Adrenal gland (tissue), 12 donors: ENCODE results near the gene MESP2. TPM values are rescaled to one million over a fixed set of nuclear protein-coding genes. Genes with fewer than 3 reads are reported as not detected.

Source experiments
- DNase-seq, 7 donors: peaks; one replicate each; pipeline ENCODE4 v3.0.0-alpha.2; 2019 to 2020
- H3K27ac ChIP-seq, 5 donors: fragments of 200-600 bp; sonication (generic) in 4 of 5; 1 replicate in 3 of 5; 2 replicates in 2 of 5; pipeline versions ENCODE4 v1.5.1 to v1.8.0; 2016 to 2020; ENCODE audit warnings: mild to moderate bottlenecking in 1 of 5
- H3K27me3 ChIP-seq: fragments of 200-600 bp; 2 replicates; pipeline ENCODE4 v1.8.0; 2021
- H3K36me3 ChIP-seq, 2 donors: fragments of 200-600 bp; replicated peaks in 1 of 2; 1 replicate in 1 of 2; 2 replicates in 1 of 2; pipeline versions ENCODE4 v1.5.1 to v1.8.0; 2018 to 2022
- H3K4me1 ChIP-seq, 2 donors: fragments of 200-600 bp; replicated peaks in 1 of 2; 1 replicate in 1 of 2; 2 replicates in 1 of 2; pipeline versions ENCODE4 v1.5.1 to v1.8.0; 2018 to 2021
- H3K4me3 ChIP-seq, 4 donors: fragments of 200-600 bp; sonication (generic) in 3 of 4; one replicate each; pipeline ENCODE4 v1.5.1; 2016 to 2018
- H3K9me3 ChIP-seq, 3 donors: fragments of 200-600 bp; sonication (generic) in 1 of 3; replicated peaks in 1 of 3; 1 replicate in 2 of 3; 2 replicates in 1 of 3; pipeline versions ENCODE4 v1.5.1 to v1.8.0; 2016 to 2021
- POLR2A ChIP-seq, 2 donors: fragments of 450-650 bp; IDR thresholded peaks; one replicate each; pipeline ENCODE4 v1.6.1; 2017; ENCODE audit warnings: antibody characterized with exemption in 2 of 2, mild to moderate bottlenecking in 2 of 2, moderate library complexity in 1 of 2
- whole genome bisulfite sequencing, 4 donors: extraction: QIAGEN DNeasy Blood & Tissue Kit in 2 of 4; methylation state at CpG; one replicate each; pipeline versions ENCODE4 v1.1.5 to v1.1.7; 2013 to 2017; 5-methylcytosine and 5-hydroxymethylcytosine counted together
- intact Hi-C, 2 donors: fragments of 100-400 bp; cut with DNase I; formaldehyde crosslinking; loops; one replicate each; pipeline versions ENCODE4 v1.14.1 to v1.15.0; 2022 to 2023
- polyA plus RNA-seq, 3 donors: library from polyadenylated mRNA; stranded (reverse); fragments of 200-250 nt in 2 of 3; fragments of 350-450 nt in 1 of 3; fragmentation: Illumina TruSeq in 1 of 3; extraction: RNeasy Lipid Tissue Mini Kit (QIAGEN cat#74804) in 1 of 3; gene quantifications; one replicate each; pipeline ENCODE4 v1.2.3, GENCODE V29; 2013 to 2014
- total RNA-seq, 9 donors: library from RNA; depleted of rRNA in 4 of 9; stranded (reverse); fragments of >200 nt in 4 of 9; fragments of 120-200 nt in 1 of 9; fragmentation: NEBNext Ultra II Directional in 1 of 9; extraction: Animal tissue kit (Norgen Biotek cat#: 25700) in 1 of 9; gene quantifications; one replicate each; pipeline versions ENCODE4 v1.1.0 to v1.2.4, GENCODE V29; 2013 to 2023
- TF ChIP-seq, protein P1 (sequence below), 6 experiments: fragments of 450-650 bp in 4 of 6; fragments of 200-600 bp in 2 of 6; sonication (generic) in 1 of 6; IDR thresholded peaks; 1 replicate in 5 of 6; 2 replicates in 1 of 6; pipeline versions ENCODE4 v1.5.1 to v1.8.0; 2016 to 2021; ENCODE audit warnings: antibody characterized with exemption in 6 of 6, mild to moderate bottlenecking in 2 of 6, moderate library complexity in 1 of 6
- donor health status: healthy with polysubstance abuse.
- donor health status: Bipolar disorder and iron deficiency.
- donor health status: DM: yes; HTN: yes; CAD: no.
- donor health status: DM: no; HTN: no; CAD: no.
- donor health status: DM: no; HTN: no; CAD: no.
- donor health status: DM: yes; HTN: yes; CAD: no.

MESP2 gene
- total and polyA plus RNA-seq, 12 donors = 0.34 to 1.7 (median 0.55) TPM; not detected in 3

DNA sequence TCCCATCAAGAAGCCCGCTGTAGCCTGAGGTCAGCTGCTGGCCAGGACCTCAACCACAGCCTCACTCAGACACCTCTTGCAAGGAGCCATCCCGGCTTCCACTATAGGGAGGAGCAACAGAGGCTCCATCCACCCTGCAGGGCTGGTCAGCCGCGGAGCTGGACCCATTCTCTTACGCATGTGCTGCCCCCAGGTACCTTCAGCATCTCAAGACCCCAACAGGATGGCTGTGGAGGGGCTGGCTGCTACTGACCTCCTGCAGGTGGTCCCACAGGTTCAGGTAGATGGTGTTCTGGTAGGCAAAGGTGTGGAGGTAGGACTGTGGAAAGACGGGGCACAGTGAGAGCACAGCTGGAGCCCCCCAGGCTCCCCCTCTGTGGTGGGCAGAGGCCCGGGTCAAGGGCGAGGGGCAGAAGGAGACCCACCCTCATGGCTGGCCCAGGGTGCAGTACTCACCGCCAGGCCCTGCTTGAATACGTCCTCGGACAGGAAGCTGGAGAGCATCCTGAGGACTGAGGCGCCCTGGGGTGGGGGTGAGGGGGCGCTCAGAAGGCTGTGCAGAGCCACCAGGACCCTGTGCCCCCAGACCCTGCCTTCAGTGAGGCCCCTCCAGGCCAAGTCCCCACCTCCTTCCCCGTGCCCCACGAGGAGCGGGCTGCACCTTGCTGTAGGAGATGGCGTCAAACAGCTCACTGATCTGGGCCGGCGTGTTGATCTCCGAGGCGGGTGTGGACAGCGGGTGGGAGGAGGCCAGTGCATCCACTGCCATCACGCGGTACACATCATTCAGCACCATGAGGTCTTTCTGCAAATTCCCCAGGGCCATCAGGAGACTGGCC lies 27.1 kb downstream of the MESP2 start:
- Histone ChIP-seq H3K4me3 (no peak overlapping the region), H3K9me3 (no peaks in the 10 kb centered on the region), H3K27me3 (no peaks in the 10 kb centered on the region), H3K36me3 (no peaks in the 10 kb centered on the region), H3K4me1 (no peaks in the 10 kb centered on the region), H3K27ac (no peak overlapping the region)
- no peak for DNase-seq
- TF ChIP-seq, protein P1, sequence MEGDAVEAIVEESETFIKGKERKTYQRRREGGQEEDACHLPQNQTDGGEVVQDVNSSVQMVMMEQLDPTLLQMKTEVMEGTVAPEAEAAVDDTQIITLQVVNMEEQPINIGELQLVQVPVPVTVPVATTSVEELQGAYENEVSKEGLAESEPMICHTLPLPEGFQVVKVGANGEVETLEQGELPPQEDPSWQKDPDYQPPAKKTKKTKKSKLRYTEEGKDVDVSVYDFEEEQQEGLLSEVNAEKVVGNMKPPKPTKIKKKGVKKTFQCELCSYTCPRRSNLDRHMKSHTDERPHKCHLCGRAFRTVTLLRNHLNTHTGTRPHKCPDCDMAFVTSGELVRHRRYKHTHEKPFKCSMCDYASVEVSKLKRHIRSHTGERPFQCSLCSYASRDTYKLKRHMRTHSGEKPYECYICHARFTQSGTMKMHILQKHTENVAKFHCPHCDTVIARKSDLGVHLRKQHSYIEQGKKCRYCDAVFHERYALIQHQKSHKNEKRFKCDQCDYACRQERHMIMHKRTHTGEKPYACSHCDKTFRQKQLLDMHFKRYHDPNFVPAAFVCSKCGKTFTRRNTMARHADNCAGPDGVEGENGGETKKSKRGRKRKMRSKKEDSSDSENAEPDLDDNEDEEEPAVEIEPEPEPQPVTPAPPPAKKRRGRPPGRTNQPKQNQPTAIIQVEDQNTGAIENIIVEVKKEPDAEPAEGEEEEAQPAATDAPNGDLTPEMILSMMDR (IDR thresholded peaks at IDR 0.05) = no peak
- TF ChIP-seq POLR2A (IDR thresholded peaks at IDR 0.05) = no peak
- 86 to 96% (median 92%) methylated on average over 7 to 24 of the region's 24 CpGs for WGBS, 4 donors
- intact Hi-C loops = no loop called here

DNA sequence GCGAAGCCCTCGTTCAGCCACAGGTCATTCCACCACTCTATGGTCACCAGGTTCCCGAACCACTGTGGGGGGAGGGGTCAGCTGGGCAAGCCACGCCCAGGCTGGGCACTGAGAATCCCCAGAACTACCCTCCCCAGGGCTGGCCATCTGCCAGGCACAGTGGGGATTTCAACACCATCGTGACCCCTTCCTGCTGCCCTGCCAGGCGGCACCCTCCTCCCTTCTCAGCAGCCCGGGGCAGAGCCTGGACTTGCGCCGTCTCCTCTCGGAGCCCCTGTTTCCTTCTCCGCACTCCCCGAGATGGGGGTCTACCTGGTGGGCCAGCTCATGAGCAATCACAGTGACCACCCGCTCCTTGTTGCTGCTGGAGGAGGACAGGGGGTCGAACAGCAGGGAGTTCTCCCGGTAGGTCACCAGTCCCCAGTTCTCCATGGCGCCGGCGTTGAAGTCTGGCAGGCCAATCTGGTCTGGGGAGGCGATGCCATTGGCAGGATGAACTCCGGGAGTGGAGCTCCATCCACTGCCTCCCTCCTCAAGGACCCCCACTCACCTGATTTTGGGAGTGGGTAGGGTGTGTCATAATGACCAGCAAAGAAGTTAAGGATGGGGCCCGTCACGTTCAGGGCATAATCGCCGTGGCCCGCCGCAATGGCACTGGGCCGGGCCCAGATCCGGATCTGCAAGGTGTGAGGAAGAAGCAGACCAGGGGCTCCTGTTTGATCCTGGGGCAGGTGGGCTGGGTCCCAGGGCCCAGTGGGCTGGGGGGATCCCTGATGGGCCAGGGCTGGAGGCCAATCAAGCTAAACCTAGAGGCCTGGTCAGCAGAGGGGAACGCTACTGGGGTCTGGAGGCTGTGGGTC lies 28.0 kb downstream of the MESP2 start:
- TF ChIP-seq, protein P1 (IDR thresholded peaks at IDR 0.05) = no peak
- TF ChIP-seq POLR2A (IDR thresholded peaks at IDR 0.05) = no peak
- H3K36me3 ChIP-seq = no peaks in the 10 kb centered on the region
- H3K4me3 ChIP-seq = no peak overlapping the region
- no peak overlapping the region for H3K27ac ChIP-seq
- H3K27me3 ChIP-seq = no peaks in the 10 kb centered on the region
- H3K4me1 ChIP-seq = no peaks in the 10 kb centered on the region
- 88 to 93% (median 91%) methylated on average over 15 to 29 of the region's 29 CpGs for WGBS, 4 donors
- DNase-seq = no peak
- H3K9me3 ChIP-seq = no peaks in the 10 kb centered on the region
- intact Hi-C loops = no loop called here

DNA sequence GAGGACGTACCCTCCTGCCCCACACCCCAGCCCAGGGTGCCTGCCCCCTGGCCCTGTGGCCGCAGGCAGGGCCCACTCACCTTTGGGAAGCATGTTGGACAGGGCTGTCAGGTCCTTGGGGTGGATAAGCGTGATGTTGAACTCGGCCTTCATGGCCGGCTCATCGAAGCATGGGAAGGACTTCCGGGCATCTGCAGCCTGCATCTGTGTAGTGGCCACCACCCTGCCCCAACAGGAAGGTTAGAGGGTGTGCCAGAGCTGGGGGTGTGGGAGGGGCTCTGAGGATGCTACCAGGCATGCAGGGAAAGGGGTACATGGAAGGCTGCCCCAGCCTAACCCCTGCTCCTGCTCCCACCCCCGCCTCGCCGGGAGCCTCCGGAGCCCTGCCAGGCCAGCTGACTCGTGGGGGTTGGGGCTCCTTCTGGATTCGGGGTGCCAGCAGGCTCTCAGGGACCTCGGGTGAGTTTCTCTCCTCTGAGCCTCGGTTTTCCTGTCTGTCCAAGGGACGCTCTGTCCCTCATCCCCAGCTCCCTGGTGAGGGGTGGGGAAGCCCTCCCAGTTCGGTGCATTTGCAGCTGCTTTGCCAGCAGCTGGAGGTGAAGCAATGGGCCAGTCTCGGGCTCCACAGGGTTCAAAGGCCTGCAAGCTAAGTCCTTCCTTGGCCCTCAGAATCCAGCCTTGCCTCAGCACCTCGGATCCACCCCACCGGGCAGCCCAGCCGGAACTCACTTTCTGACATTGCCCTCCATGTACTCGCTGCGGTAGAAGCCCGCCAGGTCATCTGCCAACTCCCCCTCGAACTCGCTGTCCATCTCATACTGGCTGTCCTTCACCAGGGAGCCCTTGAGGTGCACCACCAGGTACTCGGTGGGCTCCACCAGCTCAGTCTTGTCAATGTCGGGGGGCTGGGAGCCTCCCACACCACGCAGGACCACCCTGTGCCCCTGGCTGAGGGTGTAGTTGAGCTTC lies 29.4 kb downstream of the MESP2 start:
- intact Hi-C loops = no loop called here
- Histone ChIP-seq H3K4me3 (no peak overlapping the region), H3K36me3 (no peaks in the 10 kb centered on the region), H3K9me3 (no peaks in the 10 kb centered on the region), H3K4me1 (no peaks in the 10 kb centered on the region), H3K27me3 (no peaks in the 10 kb centered on the region), H3K27ac (no peak overlapping the region)
- 87 to 93% (median 88%) methylated on average over 7 to 29 of the region's 29 CpGs for WGBS, 4 donors
- no peak for DNase-seq
- TF ChIP-seq POLR2A (IDR thresholded peaks at IDR 0.05) = no peak
- TF ChIP-seq, protein P1 (IDR thresholded peaks at IDR 0.05) = no peak
